K562 (cell line): ENCODE results near the gene CLCN2. TPM values are rescaled to one million over a fixed set of nuclear protein-coding genes. Genes with fewer than 3 reads are reported as not detected.

Experiments used
- ATAC-seq: fragments of 200-7000 bp; cut with Tn5 transposase; 3 replicates; pipeline ENCODE4 v1.9.1; 2020; ENCODE audit warnings: moderate library complexity
- BruUV-seq: library from RNA; stranded (reverse); fragments of 400-500 nt; replicated peaks from 2 replicates; lab custom pipeline; 2021; lab: Mats Ljungman, UMichigan
- CTCF ChIA-PET: fragments of 300-600 bp; formaldehyde crosslinking; extraction: SDS; loops from one replicate; lab custom pipeline; 2021; ENCODE audit warnings: low intra/inter-chr PET ratio; lab: Yijun Ruan, JAX
- POLR2A ChIA-PET: fragments of 300-600, 350-650 bp; sonication (Branson Sonifier 250); formaldehyde crosslinking; extraction: SDS; loops from one replicate; lab custom pipeline; 2021; ENCODE audit warnings: antibody characterized with exemption, inconsistent platforms; lab: Yijun Ruan, JAX
- DNase-seq, 4 experiments: peaks; one replicate each; pipeline versions ENCODE4 v3.0.0 to v3.0.0-alpha.2; 2011 to 2018; ENCODE audit warnings: low spot score in 3 of 4, mixed read lengths in 3 of 4; ENCODE audit errors: extremely low read depth in 1 of 4
- FAIRE-seq: peaks from 2 replicates; lab custom pipeline; 2011; peaks lifted over from hg19 to GRCh38; lab: Jason Lieb, UNC
- H2AFZ ChIP-seq: 2 replicates; pipeline ENCODE4 v1.6.0; 2011; ENCODE audit warnings: low read depth, low read length, control low read depth, inconsistent platforms
- H3K27ac ChIP-seq: fragments of 200-600 bp; 3 replicates; pipeline ENCODE4 v1.8.0; 2011; ENCODE audit warnings: low read depth, mild to moderate bottlenecking, control low read depth, inconsistent platforms, low read length, moderate library complexity, mixed read lengths; ENCODE audit errors: extremely low read depth
- H3K27me3 ChIP-seq, 2 experiments: fragments of 300-600 bp in 1 of 2; 2 replicates in 1 of 2; 3 replicates in 1 of 2; pipeline versions ENCODE4 v1.6.0 to v1.8.0; 2011; ENCODE audit warnings: inconsistent platforms in 2 of 2, low read length in 2 of 2, mild to moderate bottlenecking in 1 of 2, mixed read lengths in 1 of 2, moderate library complexity in 1 of 2; ENCODE audit not compliant: control insufficient read depth in 2 of 2, insufficient read depth in 2 of 2
- H3K36me3 ChIP-seq: fragments of 300-600 bp; 3 replicates; pipeline ENCODE4 v1.8.0; 2011; ENCODE audit warnings: mild to moderate bottlenecking, low read length, inconsistent platforms; ENCODE audit not compliant: control insufficient read depth, insufficient read depth
- H3K4me1 ChIP-seq, 2 experiments: fragments of 200-600 bp in 1 of 2; replicated peaks in 1 of 2; 2 replicates in 1 of 2; 3 replicates in 1 of 2; pipeline versions ENCODE4 v1.5.1 to v1.8.0; 2011; ENCODE audit warnings: inconsistent platforms in 2 of 2, low read length in 2 of 2, mild to moderate bottlenecking in 1 of 2, mixed read lengths in 1 of 2, moderate library complexity in 1 of 2; ENCODE audit not compliant: control insufficient read depth in 2 of 2, insufficient read depth in 2 of 2
- H3K4me2 ChIP-seq: 2 replicates; pipeline ENCODE4 v1.6.1; 2011; ENCODE audit warnings: low read length, control low read depth, inconsistent platforms, mixed read lengths; ENCODE audit not compliant: insufficient read depth
- H3K4me3 ChIP-seq: fragments of 200-600 bp; sonication (generic), shearing (Covaris generic); 2 replicates; pipeline ENCODE4 v1.5.1; 2016; ENCODE audit warnings: control low read depth, inconsistent platforms
- H3K79me2 ChIP-seq: fragments of 200-600 bp; 3 replicates; pipeline ENCODE4 v1.8.0; 2011; ENCODE audit warnings: low read length, inconsistent platforms; ENCODE audit not compliant: control insufficient read depth, insufficient read depth
- H3K9ac ChIP-seq, 2 experiments: 2 replicates each; pipeline versions ENCODE4 v1.6.0 to v1.6.1; 2011; ENCODE audit warnings: low read depth in 2 of 2, low read length in 2 of 2, control low read depth in 1 of 2, inconsistent platforms in 1 of 2, mild to moderate bottlenecking in 1 of 2, mixed read lengths in 1 of 2; ENCODE audit not compliant: insufficient read depth in 1 of 2
- H3K9me1 ChIP-seq: one replicate; pipeline ENCODE4 v1.6.0; 2011; ENCODE audit warnings: inconsistent platforms, mild to moderate bottlenecking, low read length, moderate library complexity; ENCODE audit not compliant: control insufficient read depth, insufficient read depth
- H3K9me3 ChIP-seq: replicated peaks from 2 replicates; pipeline ENCODE4 v1.5.1; 2011; ENCODE audit warnings: low read depth, low read length, inconsistent platforms; ENCODE audit not compliant: control insufficient read depth, insufficient read depth
- H4K20me1 ChIP-seq: replicated peaks from 2 replicates; pipeline ENCODE4 v1.6.1; 2011; ENCODE audit warnings: low read length, inconsistent platforms, mixed read lengths; ENCODE audit not compliant: control insufficient read depth, insufficient read depth
- COPS2 ChIP-seq: fragments of 450-650 bp; conservative IDR thresholded peaks from 2 replicates; pipeline ENCODE4 v1.6.1; 2016; ENCODE audit warnings: mild to moderate bottlenecking, moderate library complexity
- DEAF1 ChIP-seq: fragments of 450-650 bp; formaldehyde crosslinking; IDR thresholded peaks from 2 replicates; pipeline ENCODE4 v1.4.0; 2020; ENCODE audit warnings: mild to moderate bottlenecking, moderate library complexity
- ESRRB ChIP-seq: fragments of 250-450 bp; sonication (Bioruptor Pico); IDR thresholded peaks from 2 replicates; pipeline ENCODE4 v1.5.0; 2020; ENCODE audit warnings: mild to moderate bottlenecking, moderate library complexity, borderline replicate concordance
- GABPB2 ChIP-seq: fragments of 250-450 bp; sonication (Bioruptor Pico); conservative IDR thresholded peaks from 2 replicates; pipeline ENCODE4 v1.5.1; 2021; ENCODE audit warnings: mild to moderate bottlenecking
- HMGN3 ChIP-seq: IDR thresholded peaks from 2 replicates; pipeline ENCODE4 v1.6.1; 2011; ENCODE audit warnings: borderline replicate concordance, low read depth, mild to moderate bottlenecking, mixed read lengths, low read length; ENCODE audit not compliant: insufficient read length; ENCODE audit errors: extremely low read depth
- MCM3 ChIP-seq: fragments of 450-650 bp; IDR thresholded peaks from 2 replicates; pipeline ENCODE4 v1.6.1; 2016
- RBBP5 ChIP-seq: fragments of 200-600 bp; sonication (generic); IDR thresholded peaks from 2 replicates; pipeline ENCODE4 v1.6.1; 2012; ENCODE audit warnings: borderline replicate concordance, mild to moderate bottlenecking, low read length, control low read depth, inconsistent platforms; ENCODE audit not compliant: insufficient read depth, poor library complexity, severe bottlenecking
- SMARCE1 ChIP-seq: fragments of 450-650 bp; IDR thresholded peaks from 2 replicates; pipeline ENCODE4 v1.7.1; 2016; ENCODE audit warnings: mild to moderate bottlenecking
- SPI1 ChIP-seq: IDR thresholded peaks from 2 replicates; pipeline ENCODE4 v1.6.1; 2011; ENCODE audit warnings: low read depth, low read length, control low read depth, borderline replicate concordance
- U2AF2 ChIP-seq: fragments of 200-400 bp; formaldehyde crosslinking; optimal IDR thresholded peaks from 2 replicates; pipeline ENCODE3; 2017; ENCODE audit warnings: low read depth, mild to moderate bottlenecking, low read length
- ZBTB7A ChIP-seq: IDR thresholded peaks from 2 replicates; pipeline ENCODE4 v1.6.1; 2011; ENCODE audit warnings: low read depth, mild to moderate bottlenecking, low read length, moderate library complexity, borderline replicate concordance; ENCODE audit not compliant: control insufficient read depth
- ZFP1 ChIP-seq: fragments of 450-650 bp; formaldehyde crosslinking; IDR thresholded peaks from 2 replicates; pipeline ENCODE4 v1.4.0; 2020; ENCODE audit warnings: mild to moderate bottlenecking, mixed read lengths
- ZNF347 ChIP-seq: fragments of 450-650 bp; formaldehyde crosslinking; IDR thresholded peaks from 2 replicates; pipeline ENCODE4 v1.4.0; 2020; ENCODE audit warnings: low read depth, mild to moderate bottlenecking, moderate library complexity
- WGBS: fragments of 100-300 bp; shearing (Covaris generic); methylation state at CpG from one replicate; pipeline ENCODE4 v1.1.6; 2016; ENCODE audit warnings: low coverage, mixed read lengths; ENCODE audit not compliant: insufficient coverage; ENCODE audit errors: missing lambda C conversion rate; 5-methylcytosine and 5-hydroxymethylcytosine counted together
- in situ Hi-C: fragments of 300-500 bp; cut with MboI; formaldehyde crosslinking; loops from 4 replicates; pipeline ENCODE4 v1.15.0; 2018; ENCODE audit warnings: inconsistent platforms, mixed read lengths
- intact Hi-C: fragments of 100-400 bp; cut with micrococcal nuclease; formaldehyde crosslinking; loops from 2 replicates; pipeline ENCODE4 v1.14.2; 2022
- polyA plus RNA-seq, 8 experiments: library from polyadenylated mRNA; depleted of rRNA in 4 of 8; stranded (reverse) in 5 of 8; unstranded in 3 of 8; fragments of >200 nt; fragmentation: Nextera tagmentation in 2 of 8; fragmentation: Illumina TruSeq in 1 of 8; extraction: Ambion mirVana in 2 of 8; extraction: Trizol in 1 of 8; gene quantifications; 2 replicates each; pipeline versions ENCODE4 v1.2.1 to v1.2.3, GENCODE V29; 2011 to 2014; ENCODE audit warnings: inconsistent platforms in 1 of 8, missing spikeins in 1 of 8
- total RNA-seq, 7 experiments: library from RNA; depleted of rRNA in 6 of 7; stranded (reverse); fragments of >200 nt in 6 of 7; fragmentation: Illumina TruSeq in 2 of 7; extraction: Trizol in 2 of 7; gene quantifications; 2 replicates each; pipeline versions ENCODE4 v1.2.1 to v1.2.3, GENCODE V29; 2011 to 2021; ENCODE audit warnings: low replicate concordance in 1 of 7
- TF ChIP-seq, protein P1 (sequence below), 2 experiments: IDR thresholded peaks; 2 replicates each; pipeline ENCODE4 v1.6.1; 2012; ENCODE audit warnings: improper control_type of control experiment in 2 of 2, low read depth in 2 of 2, low read length in 2 of 2, borderline replicate concordance in 1 of 2

Gene CLCN2
- total and polyA plus RNA-seq, 9 of the 15 experiments (the other 6 are each of a cell fraction or from before 2014, with no cell fraction given): 0.10 to 14.0 (median 6.9) TPM

- Histone ChIP-seq H3K27me3 (no peaks in the 10 kb centered on the region), H3K4me1 (peaks cover 26 to 53% of the 10 kb centered on the region in 2 experiments), H3K4me2 (peak overlapping the region; percentile 97), H3K79me2 (peaks cover 56% of the 10 kb centered on the region), H2AFZ (peak overlapping the region; percentile 91), H4K20me1 (no peaks in the 10 kb centered on the region), H3K9me3 (no peaks in the 10 kb centered on the region), H3K27ac (peak overlapping the region; percentile 98), H3K9me1 (peaks cover 8% of the 10 kb centered on the region), H3K4me3 (peak overlapping the region; percentile 71), H3K36me3 (peaks cover 45% of the 10 kb centered on the region), H3K9ac (peak overlapping the region; percentile 88 to 95)
- POLR2A ChIA-PET: interaction anchor here (0.5 to 2.6 kb wide), 10 partner anchors 7 to 655 kb away, joined by 3 to 35 read pairs (median 4); partner anchors contain the start of gene THPO
- DNase-seq (peak; percentile 87 to 99 (median 92)), ATAC-seq (peak; percentile 90), FAIRE-seq (peak; percentile 100)
- intact Hi-C loops: loop anchor here (1.0 kb wide), 1 partner anchor 18 kb away; no protein-coding TSS in a partner anchor
- no TSS peak for BruUV-seq
- WGBS: 2% methylated on average over 53 of the region's 68 CpGs
- in situ Hi-C loops: no loop called here
- CTCF ChIA-PET: no interaction called here
- TF ChIP-seq SMARCE1: peak; percentile 69; the same call in 1 of the 2 replicates
- no peak for TF ChIP-seq GABPB2
- TF ChIP-seq ZFP1 (CRISPR knock-in tag): no peak
- peak; percentile 87; the same call in 1 of the 2 replicates for TF ChIP-seq ZBTB7A
- peak; percentile 93 for TF ChIP-seq HMGN3
- no peak for TF ChIP-seq COPS2
- TF ChIP-seq SPI1: peak; percentile 45; the same call in 1 of the 2 replicates
- no peak for TF ChIP-seq MCM3
- TF ChIP-seq ZNF347 (CRISPR knock-in tag): no peak
- TF ChIP-seq, protein P1, sequence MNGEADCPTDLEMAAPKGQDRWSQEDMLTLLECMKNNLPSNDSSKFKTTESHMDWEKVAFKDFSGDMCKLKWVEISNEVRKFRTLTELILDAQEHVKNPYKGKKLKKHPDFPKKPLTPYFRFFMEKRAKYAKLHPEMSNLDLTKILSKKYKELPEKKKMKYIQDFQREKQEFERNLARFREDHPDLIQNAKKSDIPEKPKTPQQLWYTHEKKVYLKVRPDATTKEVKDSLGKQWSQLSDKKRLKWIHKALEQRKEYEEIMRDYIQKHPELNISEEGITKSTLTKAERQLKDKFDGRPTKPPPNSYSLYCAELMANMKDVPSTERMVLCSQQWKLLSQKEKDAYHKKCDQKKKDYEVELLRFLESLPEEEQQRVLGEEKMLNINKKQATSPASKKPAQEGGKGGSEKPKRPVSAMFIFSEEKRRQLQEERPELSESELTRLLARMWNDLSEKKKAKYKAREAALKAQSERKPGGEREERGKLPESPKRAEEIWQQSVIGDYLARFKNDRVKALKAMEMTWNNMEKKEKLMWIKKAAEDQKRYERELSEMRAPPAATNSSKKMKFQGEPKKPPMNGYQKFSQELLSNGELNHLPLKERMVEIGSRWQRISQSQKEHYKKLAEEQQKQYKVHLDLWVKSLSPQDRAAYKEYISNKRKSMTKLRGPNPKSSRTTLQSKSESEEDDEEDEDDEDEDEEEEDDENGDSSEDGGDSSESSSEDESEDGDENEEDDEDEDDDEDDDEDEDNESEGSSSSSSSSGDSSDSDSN (IDR thresholded peaks at IDR 0.05; ENCODE audit: borderline replicate concordance in 1 of 2, low read depth in 2 of 2, low read length in 2 of 2): peak; percentile 72 to 89; a peak in 3 of 4 replicates
- peak; percentile 70 for TF ChIP-seq RBBP5
- peak; percentile 89 for TF ChIP-seq DEAF1 (CRISPR knock-in tag)
- no peak for TF ChIP-seq U2AF2
- TF ChIP-seq ESRRB: no peak
Observed at GRCh38 chr3:184362668-184363546, 1.5 kb upstream of the CLCN2 start.
